Activated CD8-positive, alpha-beta memory T cell treated with anti-CD3 and anti-CD28 coated beads for 24 hours (primary cell): ENCODE measurements around the gene SF3B1.
"Not testable (repeated sequence)": the region's sequence is repeated elsewhere in the genome, so short reads cannot be mapped to it uniquely, and the experiment has no call there.

Experiments used
- DNase-seq: peaks from one replicate; pipeline ENCODE4 v3.0.0-alpha.2; 2020

The SF3B1 gene

DNA sequence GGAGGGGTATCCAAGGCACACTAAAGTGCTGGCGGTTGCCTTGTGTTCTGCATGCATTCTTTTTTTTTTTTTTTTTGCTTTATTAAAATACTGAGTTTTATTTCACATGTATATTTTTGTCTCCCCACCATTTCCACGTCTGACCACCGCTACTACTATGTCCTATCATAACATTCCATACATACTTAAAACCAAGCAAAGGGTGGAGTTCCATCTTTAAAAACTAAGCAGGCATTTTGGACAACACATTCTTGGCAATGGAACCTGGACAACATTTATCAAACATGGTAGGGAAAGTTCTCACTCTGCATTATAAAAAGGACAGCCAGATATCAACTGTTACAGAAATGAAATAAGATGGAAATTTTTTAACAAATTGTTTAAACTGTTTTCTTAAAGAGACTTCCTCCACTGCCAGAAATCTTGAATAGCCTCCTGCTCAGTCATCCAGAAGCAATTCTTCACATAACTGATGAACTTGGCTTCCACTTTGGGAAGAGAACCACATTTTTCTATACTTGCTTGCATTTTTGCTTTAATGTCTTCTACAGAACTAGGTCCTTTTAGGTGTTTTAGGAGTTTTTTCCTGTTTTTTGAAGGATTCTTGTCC lies 55.4 kb downstream of the SF3B1 start:
- not testable (repeated sequence) for DNase-seq

DNA sequence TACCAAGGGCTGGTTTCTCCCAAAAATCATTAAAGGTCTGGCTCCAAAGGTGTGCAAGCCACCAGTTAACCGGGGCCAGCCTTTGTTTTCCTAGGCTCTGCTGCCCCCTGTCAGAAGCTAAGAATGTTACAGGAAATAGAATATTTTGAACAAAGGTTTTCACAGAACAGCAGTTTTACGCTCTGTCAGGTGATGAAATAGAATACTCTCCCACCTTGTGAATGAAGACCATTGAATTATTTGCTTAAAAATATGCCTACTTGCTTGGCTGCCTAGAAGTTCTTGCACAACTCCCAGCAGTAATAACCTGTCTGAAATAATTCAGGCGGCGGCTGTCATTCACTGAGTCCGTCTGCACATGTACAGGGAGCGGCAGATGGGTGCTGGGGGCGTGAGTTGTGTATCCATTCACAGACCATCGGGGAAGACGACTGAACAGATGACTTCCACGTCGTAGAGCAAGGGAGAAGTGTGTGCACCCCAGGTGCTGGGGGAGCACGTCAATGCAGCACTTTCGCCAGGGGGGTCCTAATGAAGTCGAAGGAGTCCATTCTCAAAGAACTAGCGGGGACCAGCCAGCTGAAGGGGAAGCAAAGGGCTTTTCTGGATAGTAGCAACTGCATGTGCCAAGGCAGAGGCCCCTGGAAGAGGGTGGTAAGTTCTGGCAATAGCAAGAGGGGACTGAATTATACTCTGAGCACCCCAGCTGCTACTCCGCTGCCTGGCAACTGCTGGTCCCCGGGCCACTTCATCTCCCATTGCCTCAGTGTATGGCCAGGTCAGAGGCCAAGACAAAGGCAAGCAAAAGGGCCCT lies 56.1 kb downstream of the SF3B1 start:
- DNase-seq: peak; percentile 78

DNA sequence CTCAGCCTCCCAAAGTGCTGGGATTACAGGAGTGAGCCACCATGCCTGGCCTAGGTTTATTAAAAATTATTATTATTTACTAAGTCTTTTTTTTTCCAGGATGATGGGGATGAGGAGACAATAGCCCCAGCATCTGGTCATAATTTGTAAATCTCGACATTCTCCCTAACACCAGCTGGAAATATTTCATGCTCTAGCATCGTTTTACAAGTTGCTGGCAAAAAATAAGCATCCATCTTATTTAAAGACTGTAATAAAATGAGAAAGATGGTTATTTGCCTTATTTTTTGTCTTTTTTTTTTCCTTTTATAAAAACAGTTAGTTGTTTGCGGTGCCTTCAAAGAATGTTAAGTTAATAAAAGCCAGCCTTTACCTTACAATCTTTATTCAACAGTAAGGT lies 56.7 kb downstream of the SF3B1 start:
- no peak for DNase-seq

DNA sequence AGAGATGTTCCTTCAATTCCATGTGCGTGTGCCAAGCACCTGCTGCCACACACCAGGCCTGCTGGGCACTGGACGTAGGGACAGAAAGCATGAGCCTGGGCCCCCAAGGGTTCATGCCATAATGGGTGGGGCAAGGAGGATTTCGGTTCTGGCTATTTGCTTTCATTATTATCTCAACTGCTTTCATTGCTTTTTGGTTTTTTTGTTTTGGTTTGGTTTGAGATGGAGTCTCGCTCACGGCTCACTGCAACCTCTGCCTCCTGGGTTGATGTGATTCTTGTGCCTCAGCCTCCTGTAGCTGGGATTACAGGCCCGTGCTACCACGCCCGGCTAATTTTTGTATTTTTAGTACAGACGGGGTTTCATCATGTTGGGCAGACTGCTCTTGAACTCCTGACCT lies 57.2 kb downstream of the SF3B1 start:
- DNase-seq: no peak

DNA sequence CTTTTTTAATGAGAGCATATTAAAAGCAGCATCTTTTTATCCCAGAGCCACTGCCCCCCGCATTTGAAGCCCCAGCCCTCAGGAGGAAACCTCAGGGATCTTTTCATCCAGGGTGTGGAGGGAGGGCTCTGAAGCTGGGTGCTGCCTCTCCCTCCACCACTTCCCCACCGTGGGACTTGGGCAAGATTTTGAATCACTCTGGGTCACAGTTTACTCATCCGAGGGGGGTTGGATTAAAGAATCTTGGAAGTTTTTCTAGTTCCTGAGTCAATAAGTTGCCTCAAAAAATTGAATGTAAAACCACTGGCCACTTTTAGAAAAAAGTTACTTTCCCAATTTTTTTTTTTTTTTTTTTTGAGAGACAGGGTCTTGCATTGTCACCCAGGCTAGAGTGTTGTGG lies 62.2 kb downstream of the SF3B1 start:
- DNase-seq: no peak

DNA sequence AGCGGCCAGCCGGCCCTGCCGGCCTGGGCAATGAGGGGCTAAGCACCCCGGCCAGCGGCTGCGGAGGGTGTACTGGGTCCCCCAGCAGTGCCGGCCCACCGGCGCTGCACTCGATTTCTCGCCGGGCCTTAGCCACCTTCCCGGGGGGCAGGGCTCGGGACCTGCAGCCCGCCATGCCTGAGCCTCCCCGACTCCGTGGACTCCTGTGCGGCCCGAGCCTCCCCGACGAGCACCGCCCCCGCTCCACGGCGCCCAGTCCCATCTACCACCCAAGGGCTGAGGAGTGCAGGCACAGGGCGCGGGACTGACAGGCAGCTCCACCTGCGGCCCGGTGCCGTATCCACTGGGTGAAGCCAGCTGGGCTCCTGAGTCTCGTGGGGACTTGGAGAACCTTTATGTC lies 64.2 kb downstream of the SF3B1 start:
- DNase-seq: not testable (repeated sequence)

DNA sequence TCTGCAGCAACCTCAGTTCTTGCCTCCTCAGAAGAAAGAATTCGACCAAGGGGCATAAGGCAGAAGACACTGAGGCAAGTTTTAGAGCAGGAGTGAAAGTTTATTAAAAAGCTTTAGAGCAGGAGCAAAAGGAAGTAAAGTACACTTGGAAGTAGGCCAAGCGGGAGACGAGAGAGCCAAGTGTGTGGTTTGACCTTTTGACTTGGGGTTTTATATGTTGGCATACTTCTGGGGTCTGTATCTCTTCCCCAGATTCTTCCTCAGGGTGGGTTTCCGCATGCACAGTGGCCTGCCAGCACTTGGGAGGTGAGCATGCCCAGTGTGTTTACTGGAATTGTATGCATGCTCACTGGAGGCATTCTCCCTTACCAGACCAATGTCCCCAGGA lies 64.9 kb downstream of the SF3B1 start:
- no peak for DNase-seq

DNA sequence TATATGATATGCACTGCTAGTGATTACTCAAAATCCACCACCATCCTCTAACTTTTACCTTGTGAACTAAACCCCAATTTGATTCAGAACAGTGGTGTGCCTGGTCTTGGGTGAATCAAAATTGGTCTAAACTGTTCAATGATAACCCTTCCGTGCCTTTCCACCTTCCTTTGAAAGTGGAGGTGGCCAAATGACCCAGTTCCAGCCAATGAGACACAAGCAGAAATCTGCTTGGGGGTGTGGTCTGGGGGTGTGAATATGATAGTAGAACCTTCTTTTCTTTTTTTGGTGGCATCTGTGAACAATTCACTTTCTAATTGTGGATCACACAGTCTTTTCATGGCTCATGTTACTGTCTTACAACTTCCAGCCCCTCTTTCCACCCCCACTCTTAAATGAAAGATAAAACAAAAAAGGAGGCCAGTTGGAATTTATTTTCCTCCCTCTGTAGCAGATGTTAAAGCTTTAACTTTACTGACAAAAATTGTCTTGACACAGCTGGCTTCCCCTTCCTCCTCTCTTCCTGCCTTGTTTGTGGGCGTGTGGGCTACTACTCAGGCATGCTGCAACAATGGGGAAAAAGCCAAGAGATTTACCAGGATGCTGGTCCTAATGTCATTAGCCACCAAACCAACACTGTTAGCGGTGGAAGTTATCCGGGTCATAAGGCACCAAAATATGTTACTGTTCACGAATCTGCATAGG lies 65.4 kb downstream of the SF3B1 start:
- no peak for DNase-seq

DNA sequence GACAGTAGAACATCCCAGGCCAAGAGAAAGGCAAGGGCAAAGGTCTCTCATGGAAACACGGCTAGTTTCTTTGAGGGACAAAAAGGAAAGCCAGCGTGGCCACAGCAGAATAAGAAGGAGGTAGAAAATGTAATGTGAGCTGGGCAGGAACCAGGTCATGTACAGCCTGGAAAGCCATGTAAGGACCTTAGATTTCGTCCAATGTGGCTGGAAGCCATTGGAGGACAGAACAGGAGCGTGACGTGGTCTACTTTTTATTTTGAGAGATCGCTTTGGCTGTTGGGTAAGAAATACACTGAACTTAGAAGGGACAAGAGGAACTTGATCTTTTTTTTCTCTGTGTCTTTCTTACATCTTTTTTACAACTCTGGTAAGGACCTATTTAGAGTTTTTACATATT lies 66.4 kb downstream of the SF3B1 start:
- DNase-seq: no peak

DNA sequence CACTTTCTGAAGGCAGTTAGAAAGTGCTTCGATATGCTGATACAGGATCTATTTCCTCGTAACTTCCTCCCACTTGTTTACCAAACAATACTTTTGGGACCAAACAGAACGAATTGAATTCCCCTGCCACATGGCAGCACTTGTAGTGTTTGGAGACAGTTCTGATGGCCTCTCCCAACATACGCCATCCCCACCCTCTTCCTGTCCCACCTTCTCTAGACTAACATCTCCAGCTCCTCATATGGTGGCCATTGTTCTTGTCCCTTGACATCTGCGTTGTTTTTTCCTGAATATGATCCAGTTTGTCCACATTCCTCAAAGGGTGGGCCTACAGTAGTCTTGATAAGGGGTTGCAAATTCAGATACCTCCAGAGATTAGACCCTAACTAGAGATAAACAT lies 70.8 kb downstream of the SF3B1 start:
- no peak for DNase-seq

DNA sequence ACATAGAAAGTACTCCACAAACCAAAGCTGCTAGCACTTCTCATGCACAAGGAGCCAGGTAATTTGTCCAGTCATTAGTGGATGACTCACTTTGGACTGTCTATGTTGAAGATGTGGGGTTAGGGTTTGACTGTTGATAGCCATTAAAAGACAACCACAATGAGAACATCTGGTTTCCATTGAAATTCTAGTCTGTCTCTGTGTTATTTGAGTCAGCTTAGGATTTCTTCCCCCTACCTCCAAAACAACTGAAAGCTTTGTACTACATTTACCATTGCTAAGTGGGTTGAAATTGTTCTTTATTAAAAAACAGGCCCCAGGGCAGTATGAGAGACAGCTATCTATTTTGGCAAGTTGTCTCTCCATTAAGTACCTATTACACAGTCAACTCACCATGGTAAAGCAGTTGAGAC lies 74.1 kb downstream of the SF3B1 start:
- no peak for DNase-seq

DNA sequence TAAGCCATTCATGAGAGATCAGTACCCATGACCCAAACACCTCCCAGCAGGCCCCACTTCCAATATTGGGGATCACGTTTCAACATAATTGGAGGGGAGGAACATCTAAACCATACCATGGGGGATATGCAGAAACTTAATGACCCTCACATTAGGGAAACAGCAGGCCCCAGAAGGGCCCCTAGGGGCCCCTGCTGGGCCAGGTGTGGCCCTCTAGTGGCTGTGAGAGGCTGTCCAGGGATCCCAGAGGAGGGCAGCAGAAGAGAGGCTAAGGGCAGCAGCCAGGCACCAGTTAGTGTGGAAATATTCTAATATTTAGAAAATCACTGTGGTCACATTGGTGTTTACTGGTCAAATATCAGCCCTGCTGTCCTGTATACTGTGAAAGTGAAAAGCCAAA lies 75.0 kb downstream of the SF3B1 start:
- DNase-seq: no peak

DNA sequence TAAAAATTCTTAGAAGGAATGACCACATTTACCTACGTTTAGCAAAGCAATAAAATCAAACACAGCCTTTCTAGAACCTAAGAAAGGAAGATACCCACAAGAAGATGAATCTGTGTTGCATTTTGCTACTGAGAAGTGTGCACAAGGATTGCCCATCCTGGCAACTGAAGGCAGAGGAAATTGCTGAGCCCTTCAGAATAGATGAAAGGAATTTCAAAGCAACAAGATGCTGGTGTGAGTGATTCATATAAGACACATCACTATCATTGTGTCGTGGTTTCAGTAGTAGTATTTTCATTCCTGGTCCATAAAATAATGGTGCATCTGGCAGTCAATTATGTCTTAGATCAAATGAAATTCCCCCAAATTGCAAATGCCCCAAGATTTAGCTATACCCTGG lies 75.9 kb downstream of the SF3B1 start:
- no peak for DNase-seq

DNA sequence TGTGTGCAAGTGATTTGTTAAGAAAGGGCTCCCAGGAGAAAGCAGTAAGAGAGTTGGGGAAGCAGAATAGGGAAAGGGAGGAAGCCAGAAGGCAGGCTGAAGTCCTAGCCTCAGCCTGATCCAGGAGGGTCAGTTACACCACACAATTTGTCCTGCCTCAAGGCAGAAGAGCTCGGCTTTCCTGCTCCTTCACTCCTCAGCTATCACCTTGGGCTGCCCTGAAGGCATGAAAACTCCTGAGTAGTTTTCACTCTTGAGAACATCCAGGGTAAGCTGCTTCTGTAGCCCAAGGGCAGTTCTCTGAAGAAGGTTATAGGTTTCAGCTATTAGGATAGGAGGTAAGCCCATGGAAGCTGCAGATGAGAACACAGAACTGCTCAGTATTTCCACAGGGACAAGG lies 76.8 kb downstream of the SF3B1 start:
- no peak for DNase-seq

DNA sequence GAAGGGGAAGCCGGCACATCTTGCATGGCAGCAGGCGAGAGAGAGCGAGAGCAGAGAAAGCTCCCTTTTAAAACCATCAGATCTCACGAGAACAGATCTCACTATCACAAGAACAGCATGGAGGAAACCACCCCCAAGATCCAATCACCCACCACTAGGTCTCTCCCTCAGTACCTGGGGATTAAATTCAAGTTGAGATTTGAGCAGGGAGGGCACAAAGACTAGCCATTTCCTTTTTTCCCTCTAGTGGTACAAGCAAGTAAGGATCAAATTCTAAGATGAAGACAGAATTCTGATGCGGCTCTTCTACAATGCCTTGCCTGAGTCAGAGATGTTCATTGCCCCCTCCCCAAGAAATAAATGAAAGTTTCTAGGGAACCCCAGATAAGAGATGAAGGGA lies 78.7 kb downstream of the SF3B1 start:
- DNase-seq: no peak

DNA sequence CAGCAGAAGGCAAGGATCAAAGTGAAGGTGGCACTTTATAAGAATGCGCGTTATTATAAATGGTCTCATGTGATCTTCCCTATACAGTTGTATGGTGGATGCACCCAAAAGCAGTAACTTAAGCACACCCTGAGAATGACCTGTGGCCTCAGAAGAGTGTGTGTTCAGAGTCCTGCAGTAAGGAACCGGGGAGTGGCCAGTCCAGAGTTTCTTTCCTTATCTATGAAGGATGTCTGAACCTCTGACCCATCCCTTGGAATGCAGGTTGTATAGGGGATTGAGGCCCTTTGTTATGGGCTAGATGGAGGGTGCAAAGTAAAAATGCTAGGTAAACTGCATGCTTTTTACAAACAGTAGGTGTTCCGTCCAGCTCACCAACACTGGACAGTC lies 80.7 kb downstream of the SF3B1 start:
- DNase-seq: no peak

DNA sequence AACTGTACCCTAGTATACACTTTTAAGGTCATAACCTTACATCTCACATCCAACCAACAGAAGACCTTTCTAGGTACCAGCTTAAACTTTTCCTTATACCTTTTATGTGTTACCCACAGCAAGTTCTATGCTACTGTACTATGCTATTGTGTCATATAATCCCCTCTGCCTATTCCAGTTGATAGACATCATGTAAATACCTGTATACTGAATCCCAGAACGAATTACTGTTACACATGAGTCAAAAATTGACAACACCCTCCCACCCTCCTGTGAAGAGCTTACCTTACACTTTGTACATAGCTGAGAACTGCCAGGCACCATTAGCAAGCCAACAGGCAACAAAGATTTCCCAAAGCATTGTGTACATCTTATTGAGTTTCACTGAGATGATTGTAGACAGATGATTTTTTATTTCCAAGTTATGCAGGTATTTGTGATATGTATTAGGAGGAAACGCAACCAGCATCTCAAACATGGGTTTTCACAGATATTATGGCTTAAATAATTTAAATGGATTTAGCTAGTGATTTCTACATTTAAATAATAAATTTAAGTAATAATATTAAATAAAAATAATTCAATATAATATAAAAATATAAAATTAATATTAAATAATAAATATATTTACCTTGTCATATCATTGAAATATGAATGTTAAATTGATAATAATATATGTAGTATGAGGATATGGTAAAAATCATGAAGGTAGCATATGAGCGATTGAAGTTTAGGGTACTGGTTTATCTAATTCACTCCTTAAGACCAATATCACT lies 81.2 kb downstream of the SF3B1 start:
- no peak for DNase-seq

DNA sequence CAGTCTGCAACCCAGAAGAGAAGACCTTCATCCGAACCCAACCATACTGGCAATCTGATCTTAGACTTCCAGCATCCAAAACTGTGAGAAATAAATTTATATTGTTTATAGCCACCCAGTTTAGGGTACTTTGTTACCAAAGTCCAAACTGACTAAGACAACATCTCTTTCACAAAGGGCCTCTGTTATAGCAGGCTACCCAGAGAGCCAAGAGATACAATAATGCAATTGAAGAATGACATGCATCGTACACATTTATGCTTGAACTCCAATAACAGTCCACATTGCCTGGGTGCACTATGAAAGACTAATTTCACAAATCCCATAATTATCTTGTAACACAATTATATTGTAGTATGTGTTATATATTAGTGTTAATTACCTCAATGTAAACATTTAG lies 85.1 kb downstream of the SF3B1 start:
- no peak for DNase-seq

DNA sequence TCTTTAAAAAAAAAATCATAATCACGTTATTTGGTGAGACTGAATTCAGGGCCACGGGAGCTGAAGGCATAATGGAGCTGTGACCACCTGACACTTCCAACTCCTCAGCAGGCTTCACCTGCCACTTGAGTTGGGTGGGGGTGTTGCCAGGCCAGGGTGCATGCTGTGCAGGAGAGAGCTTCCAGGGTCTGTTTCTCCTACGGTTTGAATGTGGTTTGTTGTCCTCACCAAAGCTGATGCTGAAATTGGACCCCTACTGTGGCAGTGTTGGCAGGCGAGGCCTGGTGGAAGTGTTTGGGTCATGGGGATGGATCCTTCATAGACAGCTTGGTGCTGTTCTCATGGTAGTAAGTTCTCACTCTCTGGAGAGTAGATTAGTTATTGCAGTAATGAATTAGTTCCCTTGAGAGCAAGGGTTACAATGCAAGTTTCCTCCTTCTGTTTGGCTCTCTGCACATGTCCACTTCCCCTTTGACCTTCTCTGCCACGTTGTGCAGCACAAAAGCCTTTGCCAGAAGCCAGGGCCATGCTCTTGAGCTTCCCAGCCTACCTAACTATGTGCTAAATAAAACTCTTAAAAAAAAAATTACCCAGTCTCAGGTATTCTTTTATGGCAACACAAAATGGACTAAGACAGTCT lies 86.0 kb downstream of the SF3B1 start:
- DNase-seq: no peak

DNA sequence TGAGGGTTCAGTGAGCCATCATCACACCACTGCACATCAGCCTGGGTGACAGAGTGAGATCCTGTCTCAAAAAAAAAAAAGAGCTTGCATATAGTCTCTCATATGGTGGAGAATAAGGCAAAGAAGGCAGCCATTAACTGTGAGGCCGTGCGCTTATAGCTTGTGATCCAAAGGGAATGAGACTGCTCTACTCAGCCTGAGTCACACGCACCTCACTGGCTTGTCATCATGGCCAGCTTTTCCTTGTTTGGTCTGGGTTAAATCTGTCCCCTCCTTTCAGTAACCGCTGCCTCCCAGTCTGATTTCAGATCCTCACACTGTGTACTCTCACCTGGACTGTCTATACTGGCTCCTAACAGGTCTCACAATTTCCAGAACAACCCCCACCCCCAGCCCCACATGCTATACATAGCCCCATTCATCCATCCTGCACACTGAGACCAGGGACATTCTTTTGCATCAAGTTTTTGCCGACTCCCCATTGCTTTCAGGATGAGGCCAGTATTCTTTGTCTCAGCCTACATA lies 88.9 kb downstream of the SF3B1 start:
- DNase-seq: no peak

DNA sequence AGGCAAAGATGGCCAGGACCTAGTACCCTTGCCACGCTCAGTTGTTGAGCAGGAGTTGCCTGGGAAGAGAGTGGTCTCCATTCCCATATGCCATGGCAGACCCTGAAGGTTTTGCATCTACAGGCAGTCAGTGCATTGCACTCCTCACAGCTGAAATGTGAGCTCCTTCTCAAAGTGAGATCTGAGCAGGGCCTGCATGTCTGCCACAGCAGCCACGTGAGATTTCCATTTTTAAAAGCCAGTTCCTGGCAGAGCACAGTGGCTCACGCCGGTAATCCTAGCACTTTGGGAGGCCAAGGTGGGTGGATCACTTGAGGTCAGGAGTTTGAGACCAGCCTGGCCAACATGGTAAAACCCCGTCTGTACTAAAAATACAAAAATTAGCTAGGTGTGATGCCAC lies 90.9 kb downstream of the SF3B1 start:
- DNase-seq: not testable (repeated sequence)

DNA sequence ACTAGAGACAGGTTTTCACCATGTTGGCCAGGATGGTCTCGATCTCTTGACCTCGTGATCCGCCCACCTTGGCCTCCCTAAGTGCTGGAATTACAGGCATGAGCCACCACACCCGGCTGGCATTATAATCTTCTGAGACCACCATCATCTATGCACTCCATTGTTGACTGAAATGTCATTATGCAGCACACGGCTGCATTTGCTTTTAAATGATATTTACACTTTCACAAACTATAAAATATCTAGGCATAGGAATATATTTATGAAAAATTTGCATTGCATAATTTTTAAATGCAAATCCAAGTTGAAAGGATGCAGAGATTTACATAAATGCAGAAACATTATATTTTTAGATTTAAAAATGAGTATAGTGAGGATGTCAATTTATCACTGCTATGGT lies 94.2 kb downstream of the SF3B1 start:
- DNase-seq: no peak
